PFSK-1 (cell line): Measurements from ENCODE around the gene ATIC.

Source experiments
- FOXP2 ChIP-seq: optimal IDR thresholded peaks from 2 replicates; pipeline ENCODE3; 2011; ENCODE audit warnings: borderline replicate concordance, control low read depth, inconsistent platforms; ENCODE audit not compliant: insufficient read depth; ENCODE audit errors: extremely low read length, extremely low read depth
- POLR2AphosphoS5 ChIP-seq: IDR thresholded peaks from 2 replicates; pipeline ENCODE4 v1.6.1; 2012; ENCODE audit warnings: low read depth, mild to moderate bottlenecking, control low read depth, low read length, moderate library complexity
- REST ChIP-seq, 2 experiments: IDR thresholded peaks; 2 replicates each; pipeline versions ENCODE4 v1.6.1 to v1.8.0; 2011 to 2012; ENCODE audit warnings: low read depth in 2 of 2, low read length in 2 of 2, control low read depth in 1 of 2, inconsistent platforms in 1 of 2, mild to moderate bottlenecking in 1 of 2, moderate library complexity in 1 of 2; ENCODE audit not compliant: insufficient read depth in 1 of 2
- SIN3A ChIP-seq: IDR thresholded peaks from 2 replicates; pipeline ENCODE4 v1.6.1; 2012; ENCODE audit warnings: mild to moderate bottlenecking, low read length, moderate library complexity, borderline replicate concordance; ENCODE audit not compliant: insufficient read depth
- TAF1 ChIP-seq: IDR thresholded peaks from 2 replicates; pipeline ENCODE4 v1.6.1; 2012; ENCODE audit warnings: low read length, control low read depth, borderline replicate concordance; ENCODE audit not compliant: insufficient read depth

DNA sequence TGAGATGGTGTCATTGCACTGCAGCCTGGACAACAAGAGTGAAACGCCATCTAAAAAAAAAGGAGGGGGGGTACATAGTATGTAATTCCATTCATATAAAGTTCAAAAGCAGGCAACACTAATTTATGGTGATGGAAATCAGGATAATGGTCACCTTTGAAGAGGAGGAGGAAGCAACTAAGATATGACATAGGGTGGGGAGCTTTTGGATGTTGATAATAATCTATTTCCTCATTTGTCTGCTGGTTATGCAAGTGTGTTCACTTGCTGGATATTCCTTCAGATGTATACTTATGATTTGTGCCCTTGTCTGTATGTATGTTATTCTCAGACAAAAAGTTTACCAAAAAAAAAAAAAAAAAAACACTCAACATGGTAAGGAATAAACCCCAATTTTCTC lies 28.6 kb upstream of the ATIC start:
- TF ChIP-seq REST (IDR thresholded peaks at IDR 0.05; ENCODE audit: insufficient read depth in 1 of 2, low read depth in 2 of 2, low read length in 2 of 2) = no peak
- no peak for TF ChIP-seq SIN3A
- no peak for TF ChIP-seq TAF1
- TF ChIP-seq POLR2AphosphoS5 = no peak
- TF ChIP-seq FOXP2 = no peak
